Right lobe of liver (tissue), 6 donors: ENCODE results near the gene ACER1. TPM values are rescaled to one million over a fixed set of nuclear protein-coding genes. Genes with fewer than 3 reads are reported as not detected.

Experiments used
- ATAC-seq, 4 donors: fragments of 200-7000 bp; cut with Tn5 transposase; one replicate each; pipeline ENCODE4 v1.9.1; 2020; ENCODE audit warnings: mild to moderate bottlenecking in 4 of 4, moderate library complexity in 4 of 4
- DNase-seq, 3 donors: peaks; one replicate each; pipeline ENCODE4 v3.0.0-alpha.2; 2020
- H3K27ac ChIP-seq, 3 donors: fragments of 200-600 bp; one replicate each; pipeline ENCODE4 v1.8.0; 2022
- H3K27me3 ChIP-seq, 2 donors: fragments of 200-600 bp; one replicate each; pipeline ENCODE4 v1.8.0; 2022
- H3K36me3 ChIP-seq, 4 donors: fragments of 200-600 bp; sonication (generic) in 1 of 4; one replicate each; pipeline versions ENCODE4 v1.5.1 to v1.8.0; 2017 to 2022; ENCODE audit warnings: control low read depth in 1 of 4
- H3K4me1 ChIP-seq, 4 donors: fragments of 200-600 bp; sonication (generic) in 1 of 4; one replicate each; pipeline versions ENCODE4 v1.5.1 to v1.8.0; 2017 to 2022; ENCODE audit warnings: control low read depth in 1 of 4
- H3K4me3 ChIP-seq, 3 donors: fragments of 200-600 bp; one replicate each; pipeline ENCODE4 v1.8.0; 2022
- H3K9me3 ChIP-seq, 4 donors: fragments of 200-600 bp; sonication (generic) in 1 of 4; one replicate each; pipeline versions ENCODE4 v1.5.1 to v1.8.0; 2017 to 2022; ENCODE audit warnings: control low read depth in 1 of 4
- POLR2A ChIP-seq: fragments of 450-650 bp; IDR thresholded peaks from one replicate; pipeline ENCODE4 v1.6.1; 2017; ENCODE audit warnings: antibody characterized with exemption, mild to moderate bottlenecking
- WGBS: methylation state at CpG from one replicate; pipeline ENCODE4 v1.1.6; 2018; ENCODE audit warnings: low coverage, low lambda C conversion rate; ENCODE audit not compliant: insufficient coverage; ENCODE audit errors: missing lambda C conversion rate; 5-methylcytosine and 5-hydroxymethylcytosine counted together
- intact Hi-C, 2 donors: fragments of 100-400 bp; cut with DNase I; formaldehyde crosslinking; loops; one replicate each; pipeline versions ENCODE4 v1.11.2 to v1.14.1; 2022
- total RNA-seq, 6 experiments: library from RNA; depleted of rRNA in 2 of 6; stranded (reverse); fragments of >200 nt in 2 of 6; fragmentation: NEBNext Ultra II Directional in 3 of 6; extraction: Animal tissue kit (Norgen Biotek cat#: 25700) in 3 of 6; gene quantifications; one replicate each; pipeline versions ENCODE4 v1.1.0 to v1.2.4, GENCODE V29; 2016 to 2023
- TF ChIP-seq, protein P1 (sequence below), 4 donors: fragments of 200-600 bp in 3 of 4; fragments of 450-650 bp in 1 of 4; IDR thresholded peaks; one replicate each; pipeline versions ENCODE4 v1.5.1 to v1.8.0; 2016 to 2022; ENCODE audit warnings: antibody characterized with exemption in 4 of 4, mild to moderate bottlenecking in 2 of 4
- donor health status: DM: no; HTN: yes; CAD: no.
- donor health status: DM: no; HTN: no; CAD: no.
- donor health status: DM: no; HTN: no; CAD: no.
- donor health status: DM: no; HTN: yes; CAD: no.
- donor health status: DM: no; HTN: yes; CAD: no.

ACER1 gene
- total RNA-seq, 6 experiments from 2014 or later: 0.48 TPM; not detected in 5

DNA sequence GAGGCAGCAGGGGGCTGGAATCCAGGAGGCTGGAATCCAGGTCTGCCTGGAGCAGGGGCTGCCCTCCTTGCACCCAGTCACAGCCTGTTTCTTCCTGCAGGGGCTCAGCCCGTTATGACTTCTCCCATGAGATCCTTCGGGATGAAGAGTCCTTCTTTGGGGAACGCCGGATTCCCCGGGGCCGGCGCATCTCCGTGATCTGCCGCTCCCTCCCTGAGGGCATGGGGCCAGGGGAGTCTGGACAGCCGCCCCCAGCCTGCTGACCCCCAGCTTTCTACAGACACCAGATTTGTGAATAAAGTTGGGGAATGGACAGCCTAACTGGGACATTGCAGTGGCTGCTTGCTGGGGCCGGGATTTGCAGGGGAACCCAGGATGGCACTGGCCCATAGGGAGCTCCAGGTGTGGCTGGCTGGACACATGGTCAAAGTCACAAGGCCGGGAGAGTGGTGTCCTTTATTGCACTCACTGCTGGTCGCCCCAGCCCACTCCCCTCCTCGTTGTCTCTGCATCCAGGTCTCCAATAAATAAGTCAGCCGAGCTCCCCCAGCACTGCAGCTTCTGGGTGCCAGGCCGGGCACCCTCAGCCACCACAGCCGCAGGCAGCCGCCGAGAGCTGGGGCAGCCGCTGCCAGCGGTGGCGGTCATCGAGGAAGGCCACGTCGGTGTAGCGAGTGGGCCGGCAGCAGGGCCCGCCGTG lies 41.4 kb upstream of the ACER1 start:
- no peak overlapping the region for H3K27ac ChIP-seq
- TF ChIP-seq, protein P1, sequence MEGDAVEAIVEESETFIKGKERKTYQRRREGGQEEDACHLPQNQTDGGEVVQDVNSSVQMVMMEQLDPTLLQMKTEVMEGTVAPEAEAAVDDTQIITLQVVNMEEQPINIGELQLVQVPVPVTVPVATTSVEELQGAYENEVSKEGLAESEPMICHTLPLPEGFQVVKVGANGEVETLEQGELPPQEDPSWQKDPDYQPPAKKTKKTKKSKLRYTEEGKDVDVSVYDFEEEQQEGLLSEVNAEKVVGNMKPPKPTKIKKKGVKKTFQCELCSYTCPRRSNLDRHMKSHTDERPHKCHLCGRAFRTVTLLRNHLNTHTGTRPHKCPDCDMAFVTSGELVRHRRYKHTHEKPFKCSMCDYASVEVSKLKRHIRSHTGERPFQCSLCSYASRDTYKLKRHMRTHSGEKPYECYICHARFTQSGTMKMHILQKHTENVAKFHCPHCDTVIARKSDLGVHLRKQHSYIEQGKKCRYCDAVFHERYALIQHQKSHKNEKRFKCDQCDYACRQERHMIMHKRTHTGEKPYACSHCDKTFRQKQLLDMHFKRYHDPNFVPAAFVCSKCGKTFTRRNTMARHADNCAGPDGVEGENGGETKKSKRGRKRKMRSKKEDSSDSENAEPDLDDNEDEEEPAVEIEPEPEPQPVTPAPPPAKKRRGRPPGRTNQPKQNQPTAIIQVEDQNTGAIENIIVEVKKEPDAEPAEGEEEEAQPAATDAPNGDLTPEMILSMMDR (IDR thresholded peaks at IDR 0.05): no peak
- no peak for TF ChIP-seq POLR2A
- no peak for ATAC-seq

DNA sequence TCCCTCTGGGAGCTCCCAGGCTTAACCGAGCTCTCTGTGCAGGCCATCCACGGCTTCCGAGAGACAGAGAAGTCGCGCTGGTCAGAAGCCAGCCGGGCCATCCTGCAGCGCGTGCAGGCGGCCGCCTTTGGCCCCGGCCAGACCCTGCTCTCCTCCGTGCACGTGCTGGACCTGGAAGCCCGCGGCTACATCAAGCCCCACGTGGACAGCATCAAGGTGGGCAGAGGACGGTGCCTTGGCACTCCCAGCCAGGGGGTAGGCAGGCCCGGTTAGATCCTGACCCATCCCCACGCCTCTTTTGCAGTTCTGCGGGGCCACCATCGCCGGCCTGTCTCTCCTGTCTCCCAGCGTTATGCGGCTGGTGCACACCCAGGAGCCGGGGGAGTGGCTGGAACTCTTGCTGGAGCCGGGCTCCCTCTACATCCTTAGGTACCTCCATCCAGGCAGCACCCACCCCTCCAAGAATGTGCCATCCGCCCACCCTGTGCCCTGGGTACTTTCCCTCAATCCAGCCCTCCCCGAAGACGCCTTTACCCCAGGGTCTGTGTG lies 40.8 kb upstream of the ACER1 start:
- peak in 2 of 3 donors; percentile 37 to 59 for DNase-seq
- 93% methylated on average over 8 of the region's 29 CpGs for WGBS
- peaks cover 0 to 10% (median 0%) of the 10 kb centered on the region in 4 donors for H3K36me3 ChIP-seq
- H3K4me3 ChIP-seq: no peak overlapping the region
- TF ChIP-seq, protein P1 (IDR thresholded peaks at IDR 0.05): no peak
- no peak for TF ChIP-seq POLR2A
- H3K27ac ChIP-seq: no peak overlapping the region
- peaks cover 0 to 7% (median 3%) of the 10 kb centered on the region in 4 donors for H3K4me1 ChIP-seq
- H3K9me3 ChIP-seq: no peaks in the 10 kb centered on the region
- no peaks in the 10 kb centered on the region for H3K27me3 ChIP-seq
- intact Hi-C loops: no loop called here
- no peak for ATAC-seq

More for the DNA sequence above, 41.4 kb upstream of the ACER1 start:
- Histone ChIP-seq H3K4me1 (peaks cover 0 to 7% (median 3%) of the 10 kb centered on the region in 4 donors), H3K4me3 (no peak overlapping the region), H3K27me3 (no peaks in the 10 kb centered on the region), H3K9me3 (no peaks in the 10 kb centered on the region), H3K36me3 (peaks cover 0 to 16% (median 3%) of the 10 kb centered on the region in 4 donors)
- DNase-seq: peak in 1 of 3 donors; percentile 25
- WGBS: no CpG with 5 or more reads among the region's 29 CpGs
- intact Hi-C loops: no loop called here

DNA sequence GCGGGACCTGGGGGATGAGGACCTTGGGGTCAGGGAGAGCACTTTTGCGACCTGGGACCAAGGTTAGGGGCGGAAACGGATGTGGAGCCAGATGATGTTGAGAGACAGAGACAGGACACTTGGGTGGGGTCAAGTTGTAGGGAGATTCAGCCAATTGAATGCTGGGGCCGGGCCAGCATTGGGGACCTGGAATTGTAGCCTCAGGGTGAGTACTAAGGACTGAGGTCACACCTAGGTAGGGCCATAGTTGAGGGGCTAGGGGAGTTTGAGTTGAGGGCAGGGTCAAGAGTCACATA lies 40.3 kb upstream of the ACER1 start:
- no peak overlapping the region for H3K27ac ChIP-seq
- H3K4me1 ChIP-seq: peaks cover 0 to 7% (median 3%) of the 10 kb centered on the region in 4 donors
- intact Hi-C loops: no loop called here
- ATAC-seq: no peak
- peak overlapping the region in 2 of 3 donors; percentile 16 to 96 for H3K4me3 ChIP-seq
- DNase-seq: no peak
- no peak for TF ChIP-seq POLR2A
- TF ChIP-seq, protein P1 (IDR thresholded peaks at IDR 0.05): no peak
- H3K9me3 ChIP-seq: no peaks in the 10 kb centered on the region
- H3K27me3 ChIP-seq: no peaks in the 10 kb centered on the region
- H3K36me3 ChIP-seq: peaks cover 0 to 10% (median 0%) of the 10 kb centered on the region in 4 donors
- WGBS: 32% methylated on average over 5 of the region's 5 CpGs

DNA sequence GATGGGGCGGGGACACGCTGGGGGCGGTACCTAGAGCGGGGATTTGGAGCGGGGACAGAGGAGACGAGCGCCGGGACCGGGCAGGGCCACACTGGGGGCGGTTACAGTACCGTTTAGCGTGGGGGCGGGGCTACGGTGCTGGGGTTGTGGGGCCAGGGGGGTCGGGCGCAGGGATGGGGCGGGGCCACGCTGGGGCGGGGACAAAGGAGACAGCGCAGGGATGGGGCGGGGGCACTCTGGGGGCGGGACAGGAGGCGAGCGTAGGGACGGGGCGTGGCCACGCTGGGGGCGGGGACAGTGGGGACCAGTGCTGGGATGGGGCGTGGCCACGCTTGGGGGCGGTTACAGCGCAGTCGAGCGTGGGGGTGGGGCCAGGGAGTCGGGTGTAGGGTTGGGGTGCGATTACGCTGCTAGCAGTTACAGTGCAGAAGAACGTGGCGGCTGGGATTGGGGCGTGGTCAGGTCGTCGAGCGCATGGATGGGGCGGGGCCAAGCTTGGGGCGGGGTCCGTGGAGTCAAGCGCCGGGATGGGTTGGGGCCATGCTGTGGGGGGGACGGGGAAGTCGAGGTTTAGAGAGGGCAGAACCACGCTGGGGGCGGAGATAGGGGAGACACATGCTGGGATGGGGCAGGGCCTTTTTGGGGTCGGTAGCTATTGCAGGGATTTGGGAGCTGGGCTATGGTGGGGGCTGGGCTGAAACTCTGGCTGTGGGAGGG lies 39.8 kb upstream of the ACER1 start:
- no peaks in the 10 kb centered on the region for H3K9me3 ChIP-seq
- peak; percentile 80 to 87 (median 81) for ATAC-seq
- intact Hi-C loops: no loop called here
- H3K4me3 ChIP-seq: peak overlapping the region; percentile 46 to 96 (median 94)
- no peak for TF ChIP-seq POLR2A
- peak; percentile 99 for DNase-seq
- H3K36me3 ChIP-seq: peaks cover 0 to 15% (median 2%) of the 10 kb centered on the region in 4 donors
- H3K27ac ChIP-seq: peak overlapping the region; percentile 77 to 98 (median 94)
- no peaks in the 10 kb centered on the region for H3K27me3 ChIP-seq
- H3K4me1 ChIP-seq: peaks cover 0 to 7% (median 3%) of the 10 kb centered on the region in 4 donors
- 0% methylated on average over 34 of the region's 53 CpGs for WGBS
